ENCODE results near the gene NAMPT. TPM values are rescaled to one million over a fixed set of nuclear protein-coding genes. Genes with fewer than 3 reads are reported as not detected.

NAMPT gene
- polyA plus RNA-seq, 3 donors, result 71.3 to 358 (median 133) TPM

DNA sequence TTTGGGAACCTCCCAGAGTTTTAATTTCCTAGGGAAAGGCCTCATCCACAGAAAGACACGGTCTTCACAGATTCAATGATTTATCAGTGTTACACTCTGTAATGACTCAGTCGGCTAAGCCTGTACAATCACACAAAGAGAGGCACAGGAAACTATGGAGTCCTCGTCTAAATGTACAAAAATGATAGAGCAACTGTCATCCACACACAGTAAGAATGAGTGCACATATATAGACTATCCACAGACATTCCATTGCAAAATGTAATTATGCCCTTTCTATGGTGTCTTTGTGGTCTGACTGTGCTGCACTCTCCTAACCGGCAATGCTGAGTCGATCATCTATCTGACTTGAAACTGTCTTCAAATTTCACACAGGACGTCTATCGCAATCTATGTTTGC, 3.5 kb upstream of the NAMPT start:
- Histone ChIP-seq H3K4me1 (ENCODE audit: control insufficient read depth in 1 of 2, insufficient read depth in 2 of 2, low read length in 2 of 2) (peaks cover 9 to 10% of the 10 kb centered on the region in 2 donors), H3K9me3 (replicated peaks in 1 of 2; ENCODE audit: control insufficient read depth in 1 of 2, insufficient read depth in 1 of 2, low read length in 2 of 2) (no peaks in the 10 kb centered on the region), H3K79me2 (ENCODE audit: insufficient read depth, low read length) (peaks cover 8% of the 10 kb centered on the region), H2AFZ (ENCODE audit: insufficient read depth, low read depth, low read length, poor library complexity, severe bottlenecking) (no peak overlapping the region), H3K27me3 (ENCODE audit: control insufficient read depth in 2 of 2, insufficient read depth in 2 of 2, low read length in 2 of 2) (peaks cover 0 to 3% of the 10 kb centered on the region in 2 donors), H3K4me3 (replicated peaks in 1 of 3; ENCODE audit: low read depth in 2 of 3, low read length in 3 of 3) (no peak overlapping the region), H3K27ac (ENCODE audit: low read depth in 1 of 2, low read length in 2 of 2) (no peak overlapping the region), H3K4me2 (replicated peaks; ENCODE audit: extremely low read depth, low read length, poor library complexity, severe bottlenecking) (no peak overlapping the region), H3K9ac (ENCODE audit: insufficient read depth, low read length, poor library complexity, severe bottlenecking) (no peak overlapping the region), H4K20me1 (ENCODE audit: insufficient read depth, low read length) (peaks cover 10% of the 10 kb centered on the region), H3K36me3 (replicated peaks in 1 of 2; ENCODE audit: control insufficient read depth in 1 of 2, insufficient read depth in 2 of 2, low read length in 2 of 2) (no peaks in the 10 kb centered on the region)
- Mint-ChIP-seq H3K27ac (no peak overlapping the region), H3K27me3 (ENCODE audit: low read depth in 3 of 3) (peaks cover 6 to 17% (median 10%) of the 10 kb centered on the region in 3 donors), H3K4me1 (peaks cover 13% of the 10 kb centered on the region), H3K9me3 (peaks cover 0 to 5% (median 3%) of the 10 kb centered on the region in 7 donors), H3K4me3 (no peak overlapping the region), H3K36me3 (peaks cover 8 to 9% of the 10 kb centered on the region in 2 donors)
- TF ChIP-seq, protein P1, sequence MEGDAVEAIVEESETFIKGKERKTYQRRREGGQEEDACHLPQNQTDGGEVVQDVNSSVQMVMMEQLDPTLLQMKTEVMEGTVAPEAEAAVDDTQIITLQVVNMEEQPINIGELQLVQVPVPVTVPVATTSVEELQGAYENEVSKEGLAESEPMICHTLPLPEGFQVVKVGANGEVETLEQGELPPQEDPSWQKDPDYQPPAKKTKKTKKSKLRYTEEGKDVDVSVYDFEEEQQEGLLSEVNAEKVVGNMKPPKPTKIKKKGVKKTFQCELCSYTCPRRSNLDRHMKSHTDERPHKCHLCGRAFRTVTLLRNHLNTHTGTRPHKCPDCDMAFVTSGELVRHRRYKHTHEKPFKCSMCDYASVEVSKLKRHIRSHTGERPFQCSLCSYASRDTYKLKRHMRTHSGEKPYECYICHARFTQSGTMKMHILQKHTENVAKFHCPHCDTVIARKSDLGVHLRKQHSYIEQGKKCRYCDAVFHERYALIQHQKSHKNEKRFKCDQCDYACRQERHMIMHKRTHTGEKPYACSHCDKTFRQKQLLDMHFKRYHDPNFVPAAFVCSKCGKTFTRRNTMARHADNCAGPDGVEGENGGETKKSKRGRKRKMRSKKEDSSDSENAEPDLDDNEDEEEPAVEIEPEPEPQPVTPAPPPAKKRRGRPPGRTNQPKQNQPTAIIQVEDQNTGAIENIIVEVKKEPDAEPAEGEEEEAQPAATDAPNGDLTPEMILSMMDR (IDR thresholded peaks at IDR 0.05), result no peak
- intact Hi-C loops (cut with micrococcal nuclease), result loop anchor here (5.0 to 10.0 kb wide), 3 partner anchors 134 to 174 kb away; no protein-coding TSS in a partner anchor
- no peak for DNase-seq
- 96% methylated on average over 4 of the region's 7 CpGs for WGBS (ENCODE audit: insufficient coverage)

DNA sequence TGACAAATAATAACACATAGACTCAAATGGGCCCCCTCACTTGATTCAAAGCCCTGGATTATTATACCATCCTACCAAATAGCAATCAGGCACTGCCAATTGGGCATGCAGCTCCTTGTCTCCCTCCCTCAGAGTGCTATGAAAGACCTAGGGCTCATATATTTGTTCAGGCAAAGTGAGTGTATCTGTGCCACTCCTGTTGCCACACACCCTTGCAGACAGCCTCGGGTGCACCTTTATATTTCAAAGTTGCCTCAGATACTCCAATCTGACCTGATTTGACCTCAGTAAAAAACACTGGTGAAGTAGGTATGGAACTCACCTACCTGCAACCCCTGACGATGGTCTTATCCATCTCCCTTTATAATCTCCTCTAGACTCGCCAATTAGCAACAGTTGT, 3.0 kb upstream of the NAMPT start:
- peaks cover 0 to 3% of the 10 kb centered on the region in 2 donors for H3K27me3 ChIP-seq (ENCODE audit: control insufficient read depth in 2 of 2, insufficient read depth in 2 of 2, low read length in 2 of 2)
- H2AFZ ChIP-seq (ENCODE audit: insufficient read depth, low read depth, low read length, poor library complexity, severe bottlenecking), result no peak overlapping the region
- H3K27ac ChIP-seq (ENCODE audit: low read depth in 1 of 2, low read length in 2 of 2), result no peak overlapping the region
- peaks cover 12% of the 10 kb centered on the region for H3K79me2 ChIP-seq (ENCODE audit: insufficient read depth, low read length)
- TF ChIP-seq, protein P1 (IDR thresholded peaks at IDR 0.05), result no peak
- H3K4me1 ChIP-seq (ENCODE audit: control insufficient read depth in 1 of 2, insufficient read depth in 2 of 2, low read length in 2 of 2), result peaks cover 12 to 14% of the 10 kb centered on the region in 2 donors
- no peaks in the 10 kb centered on the region for H3K9me3 ChIP-seq (replicated peaks in 1 of 2; ENCODE audit: control insufficient read depth in 1 of 2, insufficient read depth in 1 of 2, low read length in 2 of 2)
- no peak overlapping the region for H3K9ac ChIP-seq (ENCODE audit: insufficient read depth, low read length, poor library complexity, severe bottlenecking)
- intact Hi-C loops (cut with micrococcal nuclease), result loop anchor here (5.0 to 10.0 kb wide), 3 partner anchors 135 to 175 kb away; no protein-coding TSS in a partner anchor
- H3K4me3 Mint-ChIP-seq, result no peak overlapping the region
- no CpG with 5 or more reads among the region's 3 CpGs for WGBS (ENCODE audit: insufficient coverage)
- H3K9me3 Mint-ChIP-seq, result peaks cover 0 to 5% (median 3%) of the 10 kb centered on the region in 7 donors
- H3K27me3 Mint-ChIP-seq (ENCODE audit: low read depth in 3 of 3), result peaks cover 4 to 17% (median 10%) of the 10 kb centered on the region in 3 donors
- H3K27ac Mint-ChIP-seq, result peak overlapping the region in 2 of 7 donors; percentile 9 to 61
- no peak overlapping the region for H3K4me2 ChIP-seq (replicated peaks; ENCODE audit: extremely low read depth, low read length, poor library complexity, severe bottlenecking)
- H3K4me3 ChIP-seq (replicated peaks in 1 of 3; ENCODE audit: low read depth in 2 of 3, low read length in 3 of 3), result no peak overlapping the region
- peaks cover 9 to 10% of the 10 kb centered on the region in 2 donors for H3K36me3 Mint-ChIP-seq
- H4K20me1 ChIP-seq (ENCODE audit: insufficient read depth, low read length), result peaks cover 15% of the 10 kb centered on the region
- no peak for DNase-seq
- H3K36me3 ChIP-seq (replicated peaks in 1 of 2; ENCODE audit: control insufficient read depth in 1 of 2, insufficient read depth in 2 of 2, low read length in 2 of 2), result no peaks in the 10 kb centered on the region
- H3K4me1 Mint-ChIP-seq, result peaks cover 11% of the 10 kb centered on the region

Measured in CD14-positive monocyte (primary cell).